GM12878 (cell line): ENCODE measurements around the gene TNK1. TPM values are rescaled to one million over a fixed set of nuclear protein-coding genes. Genes with fewer than 3 reads are reported as not detected.

Experiments used
- ATAC-seq: fragments of 200-7000 bp; cut with Tn5 transposase; 3 replicates; pipeline ENCODE4 v1.9.1; 2020; ENCODE audit warnings: mild to moderate bottlenecking, moderate library complexity
- BruUV-seq: library from RNA; stranded (reverse); fragments of 400-500 nt; replicated peaks from 2 replicates; lab custom pipeline; 2021; lab: Mats Ljungman, UMichigan
- CTCF ChIA-PET: fragments of 300-600 bp; sonication (Branson Sonifier 250); formaldehyde crosslinking; extraction: SDS; loops from one replicate; lab custom pipeline; 2021; ENCODE audit warnings: inconsistent platforms; lab: Yijun Ruan, JAX
- POLR2A ChIA-PET: fragments of 350-600 bp; formaldehyde crosslinking; extraction: SDS; loops from one replicate; lab custom pipeline; 2021; ENCODE audit warnings: inconsistent platforms; lab: Charles Lee
- RAD21 ChIA-PET: fragments of 300-600 bp; sonication (Branson Sonifier 250); formaldehyde crosslinking; loops from one replicate; lab custom pipeline; 2023; ENCODE audit warnings: antibody characterized with exemption; ENCODE audit not compliant: unreplicated experiment; lab: Charles Lee
- SMC1A ChIA-PET: fragments of 300-600 bp; sonication (Branson Sonifier 250); formaldehyde crosslinking; loops from one replicate; lab custom pipeline; 2023; ENCODE audit not compliant: unreplicated experiment, uncharacterized antibody; lab: Charles Lee
- DNase-seq: peaks from one replicate; pipeline ENCODE4 v3.0.0-alpha.2; 2011; ENCODE audit warnings: low read depth, low spot score
- FAIRE-seq: peaks from 3 replicates; lab custom pipeline; 2011; peaks lifted over from hg19 to GRCh38; lab: Jason Lieb, UNC
- H2AFZ ChIP-seq: 2 replicates; pipeline ENCODE4 v1.6.0; 2011; ENCODE audit warnings: low read depth, low read length, control low read depth; ENCODE audit not compliant: control insufficient read depth
- H3K27ac ChIP-seq: 2 replicates; pipeline ENCODE4 v1.5.1; 2011; ENCODE audit warnings: control low read depth; ENCODE audit not compliant: control insufficient read depth, insufficient read depth
- H3K27me3 ChIP-seq, 2 experiments: replicated peaks in 1 of 2; 2 replicates each; pipeline versions ENCODE4 v1.6.0 to v1.6.1; 2011; ENCODE audit warnings: low read length in 1 of 2; ENCODE audit not compliant: control insufficient read depth in 2 of 2, insufficient read depth in 2 of 2
- H3K36me3 ChIP-seq, 2 experiments: 2 replicates each; pipeline ENCODE4 v1.5.1; 2011; ENCODE audit warnings: low read length in 1 of 2; ENCODE audit not compliant: control insufficient read depth in 2 of 2, insufficient read depth in 2 of 2
- H3K4me1 ChIP-seq: 2 replicates; pipeline ENCODE4 v1.6.1; 2011; ENCODE audit warnings: mild to moderate bottlenecking, low read length, moderate library complexity, mixed read lengths; ENCODE audit not compliant: control insufficient read depth, insufficient read depth
- H3K4me2 ChIP-seq: 2 replicates; pipeline ENCODE4 v1.6.0; 2011; ENCODE audit warnings: control low read depth; ENCODE audit not compliant: control insufficient read depth, insufficient read depth
- H3K4me3 ChIP-seq: fragments of 200-600 bp; sonication (generic); 2 replicates; pipeline ENCODE4 v1.5.1; 2016
- H3K79me2 ChIP-seq: 2 replicates; pipeline ENCODE4 v1.6.0; 2011; ENCODE audit warnings: low read length; ENCODE audit not compliant: control insufficient read depth, insufficient read depth
- H3K9ac ChIP-seq: 2 replicates; pipeline ENCODE4 v1.8.0; 2011; ENCODE audit warnings: low read length, control low read depth, mixed read lengths; ENCODE audit not compliant: control insufficient read depth, insufficient read depth
- H3K9me3 ChIP-seq: replicated peaks from 3 replicates; pipeline ENCODE4 v1.5.1; 2011; ENCODE audit warnings: mild to moderate bottlenecking, low read length; ENCODE audit not compliant: control insufficient read depth, insufficient read depth
- H4K20me1 ChIP-seq: 2 replicates; pipeline ENCODE4 v1.6.0; 2011; ENCODE audit not compliant: control insufficient read depth, insufficient read depth
- BCL11A ChIP-seq: IDR thresholded peaks from 2 replicates; pipeline ENCODE4 v1.6.1; 2011; ENCODE audit warnings: low read depth, low read length
- FOXK2 ChIP-seq: fragments of 450-650 bp; IDR thresholded peaks from 2 replicates; pipeline ENCODE4 v1.6.1; 2017; ENCODE audit warnings: mild to moderate bottlenecking, moderate library complexity
- IKZF2 ChIP-seq, 2 experiments: fragments of 450-650 bp; IDR thresholded peaks; 2 replicates each; pipeline ENCODE4 v1.6.1; 2017; ENCODE audit warnings: mild to moderate bottlenecking in 2 of 2, moderate library complexity in 2 of 2
- MEF2A ChIP-seq: IDR thresholded peaks from 2 replicates; pipeline ENCODE4 v1.6.1; 2011; ENCODE audit warnings: low read depth, mild to moderate bottlenecking, low read length, moderate library complexity; ENCODE audit not compliant: insufficient read depth
- MEF2B ChIP-seq: fragments of 450-650 bp; IDR thresholded peaks from 2 replicates; pipeline ENCODE4 v1.6.1; 2018; ENCODE audit warnings: mild to moderate bottlenecking, moderate library complexity; ENCODE audit not compliant: partially characterized antibody, poor library complexity, severe bottlenecking
- MXI1 ChIP-seq: fragments of 150-350 bp; IDR thresholded peaks from 2 replicates; pipeline ENCODE4 v1.6.1; 2011; ENCODE audit warnings: low read depth, mild to moderate bottlenecking, inconsistent platforms, low read length, improper control_type of control experiment
- POLR2AphosphoS2 ChIP-seq: IDR thresholded peaks from 2 replicates; pipeline ENCODE4 v1.6.1; 2011; ENCODE audit warnings: low read depth, mild to moderate bottlenecking, low read length, improper control_type of control experiment, moderate library complexity
- POLR2AphosphoS5 ChIP-seq: IDR thresholded peaks from 2 replicates; pipeline ENCODE4 v1.6.1; 2011; ENCODE audit warnings: mild to moderate bottlenecking, low read length, inconsistent platforms
- PRDM15 ChIP-seq: fragments of 450-650 bp; formaldehyde crosslinking; IDR thresholded peaks from 2 replicates; pipeline ENCODE4 v1.4.0; 2020; ENCODE audit warnings: mild to moderate bottlenecking, moderate library complexity
- SIX5 ChIP-seq: IDR thresholded peaks from 2 replicates; pipeline ENCODE4 v1.6.1; 2011; ENCODE audit warnings: mild to moderate bottlenecking, low read depth, low read length, moderate library complexity; ENCODE audit not compliant: severe bottlenecking
- SREBF2 ChIP-seq: IDR thresholded peaks from 2 replicates; pipeline ENCODE4 v1.6.1; 2012; ENCODE audit warnings: mild to moderate bottlenecking, low read length
- WRNIP1 ChIP-seq: IDR thresholded peaks from 2 replicates; pipeline ENCODE4 v1.6.1; 2011; ENCODE audit warnings: low read depth, low read length, improper control_type of control experiment, borderline replicate concordance
- YY1 ChIP-seq: IDR thresholded peaks from 2 replicates; pipeline ENCODE4 v1.6.1; 2011; ENCODE audit warnings: low read depth, mild to moderate bottlenecking, low read length
- ZBED1 ChIP-seq: IDR thresholded peaks from 2 replicates; pipeline ENCODE4 v1.6.1; 2016; ENCODE audit warnings: borderline replicate concordance
- WGBS: methylation state at CpG from one replicate; pipeline ENCODE4 v1.1.6; 2016; ENCODE audit warnings: low lambda C conversion rate; ENCODE audit not compliant: insufficient replicate concordance, insufficient coverage; ENCODE audit errors: missing lambda C conversion rate; 5-methylcytosine and 5-hydroxymethylcytosine counted together
- in situ Hi-C: fragments of 300-500 bp; cut with MboI; formaldehyde crosslinking; loops from 9 replicates; pipeline ENCODE4 v1.14.3; 2018; ENCODE audit warnings: mixed read lengths
- intact Hi-C: fragments of 100-400 bp; cut with micrococcal nuclease; formaldehyde crosslinking; loops from one replicate; pipeline ENCODE4 v1.14.2; 2022; ENCODE audit not compliant: unreplicated experiment
- polyA plus RNA-seq, 11 experiments: library from polyadenylated mRNA; depleted of rRNA in 4 of 11; unstranded in 6 of 11; stranded (reverse) in 5 of 11; fragments of >200 nt; fragmentation: Nextera tagmentation in 4 of 11; fragmentation: Illumina TruSeq in 1 of 11; extraction: Ambion mirVana in 4 of 11; extraction: Trizol in 1 of 11; gene quantifications; 1 replicate in 1 of 11; 2 replicates in 10 of 11; pipeline versions ENCODE4 v1.2.1 to v1.2.3, GENCODE V29; 2011 to 2016; ENCODE audit warnings: inconsistent platforms in 2 of 11, missing spikeins in 2 of 11, low read depth in 1 of 11
- total RNA-seq, 4 experiments: library from RNA; depleted of rRNA in 3 of 4; stranded (reverse); fragments of >200 nt in 3 of 4; fragmentation: Illumina TruSeq in 1 of 4; extraction: Trizol in 1 of 4; gene quantifications; 2 replicates each; pipeline versions ENCODE4 v1.2.1 to v1.2.3, GENCODE V29; 2013 to 2021
- TF ChIP-seq, protein P1 (sequence below): IDR thresholded peaks from 2 replicates; pipeline ENCODE4 v1.6.1; 2011; ENCODE audit warnings: mild to moderate bottlenecking, low read depth, low read length, moderate library complexity; ENCODE audit not compliant: insufficient replicate concordance
- TF ChIP-seq, protein P2 (sequence below): IDR thresholded peaks from 2 replicates; pipeline ENCODE4 v1.6.1; 2011; ENCODE audit warnings: low read depth, mild to moderate bottlenecking, low read length, moderate library complexity, borderline replicate concordance; ENCODE audit errors: extremely low read depth

The TNK1 gene
- total and polyA plus RNA-seq, 10 of the 15 experiments (the other 5 are each of a cell fraction or from before 2014, with no cell fraction given), result 0.06 to 2.5 (median 0.70) TPM

- Histone ChIP-seq H3K27ac (no peak overlapping the region), H3K9ac (no peak overlapping the region), H3K27me3 (no peaks in the 10 kb centered on the region), H4K20me1 (no peaks in the 10 kb centered on the region), H3K9me3 (no peaks in the 10 kb centered on the region), H3K4me2 (no peak overlapping the region), H3K4me1 (peaks cover 13% of the 10 kb centered on the region), H3K36me3 (peaks cover 14 to 42% of the 10 kb centered on the region in 2 experiments), H2AFZ (no peak overlapping the region), H3K79me2 (peaks cover 30% of the 10 kb centered on the region), H3K4me3 (no peak overlapping the region)
- TF ChIP-seq MEF2B, result no peak
- no peak for TF ChIP-seq MEF2A
- TF ChIP-seq SREBF2, result no peak
- TF ChIP-seq, protein P1, sequence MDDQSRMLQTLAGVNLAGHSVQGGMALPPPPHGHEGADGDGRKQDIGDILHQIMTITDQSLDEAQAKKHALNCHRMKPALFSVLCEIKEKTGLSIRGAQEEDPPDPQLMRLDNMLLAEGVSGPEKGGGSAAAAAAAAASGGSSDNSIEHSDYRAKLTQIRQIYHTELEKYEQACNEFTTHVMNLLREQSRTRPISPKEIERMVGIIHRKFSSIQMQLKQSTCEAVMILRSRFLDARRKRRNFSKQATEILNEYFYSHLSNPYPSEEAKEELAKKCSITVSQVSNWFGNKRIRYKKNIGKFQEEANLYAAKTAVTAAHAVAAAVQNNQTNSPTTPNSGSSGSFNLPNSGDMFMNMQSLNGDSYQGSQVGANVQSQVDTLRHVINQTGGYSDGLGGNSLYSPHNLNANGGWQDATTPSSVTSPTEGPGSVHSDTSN, result no peak
- TF ChIP-seq BCL11A, result no peak
- no peak for TF ChIP-seq PRDM15
- TF ChIP-seq ZBED1, result no peak
- TF ChIP-seq IKZF2 (IDR thresholded peaks at IDR 0.05), result no peak
- TF ChIP-seq FOXK2, result no peak
- no peak for TF ChIP-seq YY1
- no peak for TF ChIP-seq SIX5
- TF ChIP-seq MXI1, result no peak
- no peak for TF ChIP-seq POLR2AphosphoS5
- no peak for TF ChIP-seq WRNIP1
- TF ChIP-seq POLR2AphosphoS2, result no peak
- TF ChIP-seq, protein P2, sequence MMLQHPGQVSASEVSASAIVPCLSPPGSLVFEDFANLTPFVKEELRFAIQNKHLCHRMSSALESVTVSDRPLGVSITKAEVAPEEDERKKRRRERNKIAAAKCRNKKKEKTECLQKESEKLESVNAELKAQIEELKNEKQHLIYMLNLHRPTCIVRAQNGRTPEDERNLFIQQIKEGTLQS, result no peak
- ATAC-seq (no peak), FAIRE-seq (no peak), DNase-seq (no peak)
- in situ Hi-C loops, result no loop called here
- WGBS, result 94% methylated on average over 2 of the region's 2 CpGs
- RAD21 ChIA-PET, result no interaction called here
- CTCF ChIA-PET, result interaction anchor here (1.7 kb wide), 1 partner anchor 12 kb away, joined by 4 read pairs; the partner anchor contains the start of gene KCTD11
- BruUV-seq, result no TSS peak
- SMC1A ChIA-PET, result interaction anchor here (4.5 kb wide), 1 partner anchor 11 kb away, joined by 18 read pairs; the partner anchor contains the start of gene NEURL4
- intact Hi-C loops, result no loop called here
- POLR2A ChIA-PET, result interaction anchor here (1.2 to 1.3 kb wide), 2 partner anchors 8 to 11 kb away, joined by 3 read pairs; no protein-coding TSS in a partner anchor
Measured at GRCh38 chr17:7340179-7340578, 40.7 kb upstream of the TNK1 start.
